Thyroid gland (tissue), 4 donors: ENCODE results near the gene ARX. TPM values are rescaled to one million over a fixed set of nuclear protein-coding genes. Genes with fewer than 3 reads are reported as not detected.

Experiments used
- DNase-seq, 2 donors: peaks; one replicate each; pipeline ENCODE4 v3.0.0-alpha.2; 2019
- H3K27ac ChIP-seq, 3 donors: fragments of 200-600 bp; sonication (generic); 1 replicate in 2 of 3; 2 replicates in 1 of 3; pipeline ENCODE4 v1.5.1; 2016 to 2019; ENCODE audit warnings: mild to moderate bottlenecking in 1 of 3, moderate library complexity in 1 of 3
- H3K27me3 ChIP-seq: fragments of 200-600 bp; sonication (generic); one replicate; pipeline ENCODE4 v1.5.1; 2019
- H3K36me3 ChIP-seq, 2 donors: fragments of 200-600 bp; sonication (generic); one replicate each; pipeline ENCODE4 v1.5.1; 2016 to 2019
- H3K4me1 ChIP-seq, 2 donors: fragments of 200-600 bp; sonication (generic); one replicate each; pipeline ENCODE4 v1.5.1; 2017 to 2019
- H3K4me3 ChIP-seq, 3 donors: fragments of 200-600 bp; sonication (generic); replicated peaks in 1 of 3; 1 replicate in 2 of 3; 2 replicates in 1 of 3; pipeline ENCODE4 v1.5.1; 2016; ENCODE audit warnings: mild to moderate bottlenecking in 1 of 3
- H3K9me3 ChIP-seq: fragments of 200-600 bp; sonication (generic); one replicate; pipeline ENCODE4 v1.5.1; 2017
- POLR2A ChIP-seq, 2 donors: fragments of 450-650 bp; IDR thresholded peaks; one replicate each; pipeline ENCODE4 v1.6.1; 2017; ENCODE audit warnings: antibody characterized with exemption in 2 of 2, mild to moderate bottlenecking in 2 of 2, moderate library complexity in 1 of 2
- WGBS, 2 donors: methylation state at CpG; one replicate each; pipeline ENCODE4 v1.1.5; 2017; 5-methylcytosine and 5-hydroxymethylcytosine counted together
- intact Hi-C: fragments of 100-400 bp; cut with DNase I; formaldehyde crosslinking; loops from one replicate; pipeline ENCODE4 v1.15.1; 2023
- total RNA-seq, 4 donors: library from RNA; depleted of rRNA; stranded (reverse); fragments of >200 nt; gene quantifications; one replicate each; pipeline ENCODE4 v1.2.3, GENCODE V29; 2016
- TF ChIP-seq, protein P1 (sequence below), 6 experiments: fragments of 200-600 bp in 3 of 6; fragments of 450-650 bp in 3 of 6; sonication (generic) in 3 of 6; IDR thresholded peaks; one replicate each; pipeline ENCODE4 v1.5.1; 2016 to 2019; ENCODE audit warnings: antibody characterized with exemption in 6 of 6, mild to moderate bottlenecking in 2 of 6, inconsistent platforms in 1 of 6, moderate library complexity in 1 of 6

Gene ARX
- total RNA-seq, 4 donors from 2014 or later = 1.9 TPM; not detected in 3

DNA sequence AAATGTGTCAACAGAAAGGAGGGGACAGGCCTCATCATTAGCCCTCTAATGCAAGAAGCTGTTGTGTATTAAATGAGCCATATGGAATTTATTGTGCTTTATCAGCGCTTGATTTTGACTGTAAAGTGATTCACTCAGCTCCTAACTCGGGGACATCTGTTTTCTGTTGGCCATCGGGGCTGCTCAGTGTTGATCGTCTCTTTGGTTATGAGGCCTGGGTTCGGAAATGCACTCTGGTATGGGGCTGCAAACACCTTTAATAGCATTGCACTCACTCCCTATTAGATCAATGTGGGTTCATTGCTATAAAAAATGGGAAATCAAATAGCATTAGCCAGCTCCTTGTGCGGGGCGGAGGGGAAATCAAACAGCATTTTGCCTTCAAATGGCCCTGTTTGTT is 6.4 kb downstream of the ARX start:
- no peak overlapping the region for H3K27ac ChIP-seq
- H3K36me3 ChIP-seq = no peaks in the 10 kb centered on the region
- 31 to 40% methylated on average over 5 to 7 of the region's 7 CpGs for WGBS, 2 donors
- intact Hi-C loops = no loop called here
- TF ChIP-seq, protein P1, sequence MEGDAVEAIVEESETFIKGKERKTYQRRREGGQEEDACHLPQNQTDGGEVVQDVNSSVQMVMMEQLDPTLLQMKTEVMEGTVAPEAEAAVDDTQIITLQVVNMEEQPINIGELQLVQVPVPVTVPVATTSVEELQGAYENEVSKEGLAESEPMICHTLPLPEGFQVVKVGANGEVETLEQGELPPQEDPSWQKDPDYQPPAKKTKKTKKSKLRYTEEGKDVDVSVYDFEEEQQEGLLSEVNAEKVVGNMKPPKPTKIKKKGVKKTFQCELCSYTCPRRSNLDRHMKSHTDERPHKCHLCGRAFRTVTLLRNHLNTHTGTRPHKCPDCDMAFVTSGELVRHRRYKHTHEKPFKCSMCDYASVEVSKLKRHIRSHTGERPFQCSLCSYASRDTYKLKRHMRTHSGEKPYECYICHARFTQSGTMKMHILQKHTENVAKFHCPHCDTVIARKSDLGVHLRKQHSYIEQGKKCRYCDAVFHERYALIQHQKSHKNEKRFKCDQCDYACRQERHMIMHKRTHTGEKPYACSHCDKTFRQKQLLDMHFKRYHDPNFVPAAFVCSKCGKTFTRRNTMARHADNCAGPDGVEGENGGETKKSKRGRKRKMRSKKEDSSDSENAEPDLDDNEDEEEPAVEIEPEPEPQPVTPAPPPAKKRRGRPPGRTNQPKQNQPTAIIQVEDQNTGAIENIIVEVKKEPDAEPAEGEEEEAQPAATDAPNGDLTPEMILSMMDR (IDR thresholded peaks at IDR 0.05) = no peak
- no peak for TF ChIP-seq POLR2A (IDR thresholded peaks at IDR 0.05)
- peaks cover 12 to 14% of the 10 kb centered on the region in 2 donors for H3K4me1 ChIP-seq
- DNase-seq = no peak
- no peaks in the 10 kb centered on the region for H3K9me3 ChIP-seq
- H3K4me3 ChIP-seq = no peak overlapping the region
- peaks cover 55% of the 10 kb centered on the region for H3K27me3 ChIP-seq

DNA sequence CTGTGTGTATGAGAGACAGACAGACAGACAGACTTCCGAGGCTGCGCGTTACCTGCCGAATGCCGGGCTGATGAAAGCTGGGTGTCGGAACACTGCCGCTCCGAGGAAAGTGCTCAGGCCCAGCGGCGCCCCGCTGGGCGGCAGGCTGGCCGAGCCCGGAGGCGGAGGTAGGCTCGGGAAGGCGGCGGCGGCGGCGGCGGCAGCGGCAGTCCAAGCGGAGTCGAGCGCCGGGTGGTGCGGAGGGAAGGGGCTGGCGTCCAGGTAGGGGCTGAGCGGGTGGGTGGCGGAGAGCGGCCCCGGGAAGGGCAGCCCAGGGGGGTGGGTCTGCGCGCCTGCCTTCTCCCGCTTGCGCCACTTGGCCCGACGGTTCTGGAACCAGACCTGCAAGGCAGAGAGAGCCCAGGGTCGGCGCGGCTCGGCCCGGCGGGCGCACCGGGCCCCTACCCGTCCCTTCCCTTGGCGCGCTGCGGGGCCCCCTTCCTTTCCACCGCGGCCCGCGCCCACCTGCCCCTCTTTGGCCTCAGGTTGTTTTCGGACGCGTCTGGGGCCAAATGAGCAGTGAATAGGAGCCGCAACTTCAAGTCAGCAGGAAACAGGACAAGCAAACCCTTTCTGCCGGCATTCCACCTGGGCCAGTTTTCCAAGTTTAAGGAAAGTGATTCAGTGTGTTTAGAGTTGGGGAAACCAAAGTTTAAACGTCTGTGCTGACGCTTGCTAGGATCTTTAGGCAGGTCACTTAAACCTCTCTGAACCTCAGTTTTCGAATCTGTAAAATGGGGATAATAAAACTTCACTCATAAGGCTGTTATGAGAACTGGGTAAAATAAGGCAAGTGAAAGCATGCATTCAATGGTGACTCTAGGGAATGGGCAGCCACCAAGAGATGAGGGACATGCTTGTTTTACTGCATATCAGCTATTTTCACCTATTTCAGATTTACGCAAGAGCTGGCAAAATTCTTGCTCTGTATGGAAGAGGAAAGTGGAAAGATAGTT is 8.4 kb downstream of the ARX start:
- TF ChIP-seq POLR2A (IDR thresholded peaks at IDR 0.05) = no peak
- TF ChIP-seq, protein P1 (IDR thresholded peaks at IDR 0.05) = no peak
- no peaks in the 10 kb centered on the region for H3K9me3 ChIP-seq
- H3K27ac ChIP-seq = no peak overlapping the region
- no peak for DNase-seq
- peaks cover 52% of the 10 kb centered on the region for H3K27me3 ChIP-seq
- 12 to 15% methylated on average over 13 to 30 of the region's 64 CpGs for WGBS, 2 donors
- no peak overlapping the region for H3K4me3 ChIP-seq
- H3K36me3 ChIP-seq = no peaks in the 10 kb centered on the region
- peaks cover 9 to 12% of the 10 kb centered on the region in 2 donors for H3K4me1 ChIP-seq
- intact Hi-C loops = no loop called here

DNA sequence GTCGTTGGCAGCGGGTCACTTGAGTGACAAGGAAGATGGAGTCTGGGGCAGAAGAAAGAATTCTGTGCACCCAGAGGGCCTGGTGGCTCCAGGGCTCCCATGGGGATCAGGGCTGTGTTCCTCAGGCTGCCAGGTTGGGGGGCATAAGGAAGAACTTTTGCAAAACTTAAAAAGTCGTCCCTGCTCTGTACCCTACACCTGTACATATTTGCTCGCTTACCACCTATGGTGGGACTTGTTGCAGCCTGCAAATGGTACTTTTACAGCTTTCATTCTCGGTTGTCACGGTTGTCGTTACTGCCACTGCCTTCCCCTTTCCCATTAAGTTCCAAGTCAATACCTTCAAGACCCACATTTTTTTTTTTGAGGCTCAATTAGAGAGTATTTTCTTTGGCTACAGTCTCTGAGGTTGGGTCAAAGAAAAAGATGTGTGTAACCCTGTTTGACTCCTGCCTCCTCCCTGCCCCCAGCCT is 9.1 kb downstream of the ARX start:
- H3K9me3 ChIP-seq = no peaks in the 10 kb centered on the region
- DNase-seq = no peak
- peaks cover 9 to 12% of the 10 kb centered on the region in 2 donors for H3K4me1 ChIP-seq
- 11 to 25% methylated on average over 7 of the region's 7 CpGs for WGBS, 2 donors
- peaks cover 50% of the 10 kb centered on the region for H3K27me3 ChIP-seq
- no peak overlapping the region for H3K4me3 ChIP-seq
- no peak overlapping the region for H3K27ac ChIP-seq
- intact Hi-C loops = no loop called here
- H3K36me3 ChIP-seq = no peaks in the 10 kb centered on the region
- TF ChIP-seq, protein P1 (IDR thresholded peaks at IDR 0.05) = no peak
- no peak for TF ChIP-seq POLR2A (IDR thresholded peaks at IDR 0.05)

DNA sequence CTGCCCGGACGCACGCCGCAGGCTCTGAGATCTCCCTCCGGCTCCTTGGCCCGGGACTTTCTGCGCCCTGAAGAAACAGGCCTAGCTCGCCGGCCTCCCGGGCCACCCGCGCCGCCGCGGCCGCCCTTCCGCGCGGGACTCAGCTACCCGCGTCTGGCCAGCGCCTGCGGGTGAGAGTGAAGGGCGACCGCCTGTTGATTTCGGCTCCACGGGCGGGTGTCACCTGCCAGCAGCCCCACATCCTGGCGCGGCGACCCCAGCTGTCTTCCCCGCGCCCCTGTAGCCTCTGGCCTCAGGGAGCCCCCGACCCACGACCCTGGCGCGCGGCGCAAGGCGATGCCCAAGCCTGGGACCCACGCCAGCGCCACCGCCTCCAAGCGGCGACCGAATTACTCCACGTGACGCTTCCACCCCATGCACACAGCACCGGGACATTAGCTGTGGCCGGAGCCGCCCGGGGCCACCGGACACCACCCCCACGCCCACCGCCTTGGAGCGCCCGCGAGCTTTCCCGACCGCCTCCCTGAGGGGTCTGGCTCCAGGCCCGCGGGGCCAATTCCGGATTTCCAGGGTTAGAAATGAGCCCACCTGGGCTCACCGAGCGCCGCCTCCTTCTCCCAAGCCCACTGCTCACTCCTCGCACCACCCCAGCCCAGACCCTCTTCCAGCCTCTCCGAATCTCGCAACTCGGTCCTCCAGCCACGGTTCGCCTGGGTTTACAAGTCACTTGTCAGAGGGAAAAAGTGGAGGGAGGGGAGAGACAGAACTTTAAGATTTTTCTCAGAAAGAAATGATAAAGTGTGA is 10.2 kb downstream of the ARX start:
- Histone ChIP-seq H3K4me1 (peaks cover 9 to 12% of the 10 kb centered on the region in 2 donors), H3K36me3 (no peaks in the 10 kb centered on the region), H3K4me3 (peak overlapping the region in 1 of 3 donors; percentile 13), H3K9me3 (no peaks in the 10 kb centered on the region), H3K27me3 (peaks cover 40% of the 10 kb centered on the region), H3K27ac (no peak overlapping the region)
- DNase-seq = no peak
- WGBS, 2 donors = 2 to 9% methylated on average over 14 to 16 of the region's 72 CpGs
- TF ChIP-seq, protein P1 (IDR thresholded peaks at IDR 0.05) = no peak
- TF ChIP-seq POLR2A (IDR thresholded peaks at IDR 0.05) = no peak
- intact Hi-C loops = no loop called here
